CD4-positive, alpha-beta memory T cell (primary cell): Measurements from ENCODE around the gene ELOVL6. TPM values are rescaled to one million over a fixed set of nuclear protein-coding genes. Genes with fewer than 3 reads are reported as not detected.

Source experiments
- CTCF ChIA-PET: fragments of 350-600 bp; sonication (Branson Sonifier 250); formaldehyde crosslinking; loops from one replicate; lab custom pipeline; 2021; ENCODE audit warnings: inconsistent platforms; ENCODE audit not compliant: partially characterized antibody; lab: Charles Lee
- POLR2A ChIA-PET: fragments of 350-600 bp; sonication (Branson Sonifier 250); formaldehyde crosslinking; loops from one replicate; lab custom pipeline; 2021; ENCODE audit not compliant: partially characterized antibody; lab: Charles Lee
- DNase-seq, 5 donors: peaks; one replicate each; pipeline versions ENCODE4 v3.0.0 to v3.0.0-alpha.2; 2020 to 2022; ENCODE audit warnings: mixed read lengths in 1 of 5
- H3K27ac ChIP-seq: one replicate; pipeline ENCODE4 v1.7.0; 2013; ENCODE audit warnings: low read depth, low read length
- H3K27me3 ChIP-seq: 2 replicates; pipeline ENCODE4 v1.7.0; 2013; ENCODE audit warnings: mild to moderate bottlenecking, low read length, moderate library complexity; ENCODE audit not compliant: insufficient read depth
- H3K36me3 ChIP-seq: 2 replicates; pipeline ENCODE4 v1.7.0; 2013; ENCODE audit warnings: mild to moderate bottlenecking, low read length, moderate library complexity; ENCODE audit not compliant: insufficient read depth
- H3K4me1 ChIP-seq: 2 replicates; pipeline ENCODE4 v1.7.0; 2013; ENCODE audit warnings: mild to moderate bottlenecking, low read length, moderate library complexity; ENCODE audit not compliant: insufficient read depth
- H3K4me3 ChIP-seq, 2 donors: one replicate each; pipeline ENCODE4 v1.7.0; 2013; ENCODE audit warnings: low read length in 2 of 2, mild to moderate bottlenecking in 1 of 2
- H3K9me3 ChIP-seq, 2 donors: one replicate each; pipeline ENCODE4 v1.7.0; 2013; ENCODE audit warnings: low read length in 2 of 2, control low read depth in 1 of 2; ENCODE audit not compliant: control insufficient read depth in 1 of 2
- H3K27ac Mint-ChIP-seq, 7 donors: one replicate each; pipeline ENCODE4 v1.8.0; 2020 to 2021; ENCODE audit warnings: mixed read lengths in 7 of 7, mild to moderate bottlenecking in 6 of 7, inconsistent platforms in 3 of 7, moderate library complexity in 3 of 7
- H3K27me3 Mint-ChIP-seq, 2 donors: one replicate each; pipeline ENCODE4 v1.8.0; 2020 to 2021; ENCODE audit warnings: mixed read lengths in 2 of 2
- H3K36me3 Mint-ChIP-seq, 2 donors: one replicate each; pipeline ENCODE4 v1.8.0; 2020 to 2021; ENCODE audit warnings: mixed read lengths in 2 of 2, inconsistent platforms in 1 of 2, mild to moderate bottlenecking in 1 of 2
- H3K4me1 Mint-ChIP-seq, 4 donors: one replicate each; pipeline ENCODE4 v1.8.0; 2020 to 2021; ENCODE audit warnings: mixed read lengths in 4 of 4, mild to moderate bottlenecking in 1 of 4
- H3K4me3 Mint-ChIP-seq, 8 donors: one replicate each; pipeline ENCODE4 v1.8.0; 2020 to 2021; ENCODE audit warnings: mixed read lengths in 8 of 8, mild to moderate bottlenecking in 7 of 8, moderate library complexity in 6 of 8, inconsistent platforms in 3 of 8
- H3K9me3 Mint-ChIP-seq, 8 donors: one replicate each; pipeline ENCODE4 v1.8.0; 2020 to 2021; ENCODE audit warnings: mixed read lengths in 8 of 8, mild to moderate bottlenecking in 5 of 8, inconsistent platforms in 3 of 8, moderate library complexity in 1 of 8
- intact Hi-C: fragments of 100-400 bp; cut with micrococcal nuclease; formaldehyde crosslinking; loops from one replicate; pipeline ENCODE4 v1.15.1; 2023
- polyA plus RNA-seq, 2 donors: library from polyadenylated mRNA; unstranded; fragments of 300-500 nt; fragmentation: Illumina TruSeq; gene quantifications; one replicate each; pipeline ENCODE4 v1.2.3, GENCODE V29; 2021
- total RNA-seq, 2 experiments: library from RNA; stranded (reverse); gene quantifications; one replicate each; pipeline ENCODE4 v1.2.3, GENCODE V29; 2021

ELOVL6 gene
- total and polyA plus RNA-seq, 4 experiments from 2014 or later: 1.1 to 3.4 (median 2.3) TPM

DNA sequence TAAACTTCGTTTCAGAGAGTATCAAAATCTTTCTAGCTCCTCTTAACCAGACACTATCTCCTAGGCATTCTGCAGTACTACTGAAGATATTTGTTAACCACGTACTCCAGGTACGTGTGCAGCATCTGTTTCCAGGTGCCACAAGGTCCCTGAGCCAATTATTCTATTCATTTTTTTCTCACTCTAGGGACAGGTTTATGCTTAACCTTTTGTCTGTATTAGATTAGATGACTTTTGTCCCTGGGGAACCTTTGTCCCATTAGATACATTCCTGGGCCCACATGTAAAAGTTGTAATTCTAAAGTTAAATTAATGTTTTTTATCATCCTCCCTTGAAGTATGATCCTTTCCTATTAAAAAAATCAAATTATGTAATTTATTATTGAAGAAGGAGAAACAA lies 16.5 kb downstream of the ELOVL6 start:
- peaks cover 0 to 5% (median 2%) of the 10 kb centered on the region in 4 donors for H3K4me1 Mint-ChIP-seq
- H3K36me3 ChIP-seq: no peaks in the 10 kb centered on the region
- intact Hi-C loops: no loop called here
- no peak for DNase-seq
- no peaks in the 10 kb centered on the region for H3K27me3 Mint-ChIP-seq
- no peaks in the 10 kb centered on the region for H3K9me3 Mint-ChIP-seq
- H3K4me3 ChIP-seq: no peak overlapping the region
- H3K27ac ChIP-seq: no peak overlapping the region
- POLR2A ChIA-PET: no interaction called here
- CTCF ChIA-PET: no interaction called here
- H3K27me3 ChIP-seq: no peaks in the 10 kb centered on the region
- no peaks in the 10 kb centered on the region for H3K9me3 ChIP-seq
- peaks cover 2 to 5% of the 10 kb centered on the region in 2 donors for H3K36me3 Mint-ChIP-seq
- no peaks in the 10 kb centered on the region for H3K4me1 ChIP-seq
- H3K27ac Mint-ChIP-seq: no peak overlapping the region
- H3K4me3 Mint-ChIP-seq: no peak overlapping the region

GRCh38 chr4:110175634-110176033 lies 22.8 kb downstream of the ELOVL6 start:
- Mint-ChIP-seq H3K36me3 (no peaks in the 10 kb centered on the region), H3K27ac (no peak overlapping the region), H3K4me1 (no peaks in the 10 kb centered on the region), H3K9me3 (no peaks in the 10 kb centered on the region), H3K4me3 (no peak overlapping the region), H3K27me3 (no peaks in the 10 kb centered on the region)
- H3K36me3 ChIP-seq: no peaks in the 10 kb centered on the region
- POLR2A ChIA-PET: no interaction called here
- H3K27me3 ChIP-seq: no peaks in the 10 kb centered on the region
- H3K27ac ChIP-seq: no peak overlapping the region
- H3K4me3 ChIP-seq: no peak overlapping the region
- intact Hi-C loops: no loop called here
- H3K9me3 ChIP-seq: no peaks in the 10 kb centered on the region
- no peaks in the 10 kb centered on the region for H3K4me1 ChIP-seq
- no peak for DNase-seq
- CTCF ChIA-PET: no interaction called here

GRCh38 chr4:110172972-110173371 lies 25.4 kb downstream of the ELOVL6 start:
- H3K36me3 Mint-ChIP-seq: no peaks in the 10 kb centered on the region
- H3K36me3 ChIP-seq: no peaks in the 10 kb centered on the region
- CTCF ChIA-PET: no interaction called here
- POLR2A ChIA-PET: no interaction called here
- no peak overlapping the region for H3K27ac ChIP-seq
- no peak overlapping the region for H3K27ac Mint-ChIP-seq
- no peaks in the 10 kb centered on the region for H3K4me1 Mint-ChIP-seq
- H3K27me3 ChIP-seq: no peaks in the 10 kb centered on the region
- no peak overlapping the region for H3K4me3 ChIP-seq
- no peaks in the 10 kb centered on the region for H3K9me3 Mint-ChIP-seq
- no peak for DNase-seq
- H3K27me3 Mint-ChIP-seq: no peaks in the 10 kb centered on the region
- H3K4me3 Mint-ChIP-seq: no peak overlapping the region
- intact Hi-C loops: no loop called here
- H3K9me3 ChIP-seq: no peaks in the 10 kb centered on the region
- H3K4me1 ChIP-seq: no peaks in the 10 kb centered on the region

GRCh38 chr4:110171971-110172370 lies 26.4 kb downstream of the ELOVL6 start:
- H3K27me3 Mint-ChIP-seq: no peaks in the 10 kb centered on the region
- Histone ChIP-seq H3K36me3 (no peaks in the 10 kb centered on the region), H3K27ac (no peak overlapping the region), H3K4me1 (no peaks in the 10 kb centered on the region), H3K4me3 (no peak overlapping the region), H3K9me3 (no peaks in the 10 kb centered on the region), H3K27me3 (no peaks in the 10 kb centered on the region)
- H3K9me3 Mint-ChIP-seq: no peaks in the 10 kb centered on the region
- intact Hi-C loops: no loop called here
- H3K4me3 Mint-ChIP-seq: no peak overlapping the region
- CTCF ChIA-PET: interaction anchor here (0.9 kb wide), 1 partner anchor 18 kb away, joined by 4 read pairs; no protein-coding TSS in a partner anchor
- peaks cover 0 to 3% (median under 1%) of the 10 kb centered on the region in 4 donors for H3K4me1 Mint-ChIP-seq
- H3K27ac Mint-ChIP-seq: peak overlapping the region in 1 of 7 donors; percentile 35
- H3K36me3 Mint-ChIP-seq: no peaks in the 10 kb centered on the region
- no peak for DNase-seq
- POLR2A ChIA-PET: no interaction called here

GRCh38 chr4:110170861-110171260 lies 27.6 kb downstream of the ELOVL6 start:
- Histone ChIP-seq H3K9me3 (no peaks in the 10 kb centered on the region), H3K27ac (no peak overlapping the region), H3K27me3 (no peaks in the 10 kb centered on the region), H3K4me1 (peaks cover 9% of the 10 kb centered on the region), H3K4me3 (no peak overlapping the region), H3K36me3 (no peaks in the 10 kb centered on the region)
- CTCF ChIA-PET: interaction anchor here (0.9 to 1.0 kb wide), 2 partner anchors 10 to 19 kb away, joined by 4 to 5 read pairs; no protein-coding TSS in a partner anchor
- H3K4me1 Mint-ChIP-seq: peaks cover 3 to 14% (median 8%) of the 10 kb centered on the region in 4 donors
- no peak overlapping the region for H3K4me3 Mint-ChIP-seq
- H3K27me3 Mint-ChIP-seq: no peaks in the 10 kb centered on the region
- DNase-seq: no peak
- no peaks in the 10 kb centered on the region for H3K36me3 Mint-ChIP-seq
- intact Hi-C loops: no loop called here
- POLR2A ChIA-PET: no interaction called here
- no peak overlapping the region for H3K27ac Mint-ChIP-seq
- no peaks in the 10 kb centered on the region for H3K9me3 Mint-ChIP-seq

- DNase-seq: peak; percentile 55 to 77 (median 65)
- Mint-ChIP-seq H3K4me1 (peaks cover 23 to 40% (median 33%) of the 10 kb centered on the region in 4 donors), H3K9me3 (peaks cover 0 to 4% (median 1%) of the 10 kb centered on the region in 8 donors), H3K4me3 (peak overlapping the region; percentile 52 to 92 (median 71)), H3K27ac (peak overlapping the region; percentile 81 to 98 (median 93)), H3K36me3 (peaks cover 2% of the 10 kb centered on the region in 2 donors), H3K27me3 (no peaks in the 10 kb centered on the region)
- Histone ChIP-seq H3K27me3 (no peaks in the 10 kb centered on the region), H3K4me3 (peak overlapping the region in 1 of 2 donors; percentile 9), H3K36me3 (no peaks in the 10 kb centered on the region), H3K9me3 (no peaks in the 10 kb centered on the region), H3K4me1 (peaks cover 30% of the 10 kb centered on the region), H3K27ac (peak overlapping the region; percentile 29)
- intact Hi-C loops: loop anchor here (1.0 kb wide), 1 partner anchor 32 kb away; no protein-coding TSS in a partner anchor
- ChIA-PET POLR2A (interaction anchor here (0.8 to 3.0 kb wide), 7 partner anchors 15 to 116 kb away, joined by 3 to 80 read pairs (median 3); partner anchors contain the start of gene ELOVL6), CTCF (interaction anchor here (0.6 to 3.0 kb wide), 8 partner anchors 12 to 351 kb away, joined by 3 to 24 read pairs (median 4); no protein-coding TSS in a partner anchor)
These were observed 32.8 kb downstream of the ELOVL6 start for GRCh38 chr4:110165382-110166286.

DNA sequence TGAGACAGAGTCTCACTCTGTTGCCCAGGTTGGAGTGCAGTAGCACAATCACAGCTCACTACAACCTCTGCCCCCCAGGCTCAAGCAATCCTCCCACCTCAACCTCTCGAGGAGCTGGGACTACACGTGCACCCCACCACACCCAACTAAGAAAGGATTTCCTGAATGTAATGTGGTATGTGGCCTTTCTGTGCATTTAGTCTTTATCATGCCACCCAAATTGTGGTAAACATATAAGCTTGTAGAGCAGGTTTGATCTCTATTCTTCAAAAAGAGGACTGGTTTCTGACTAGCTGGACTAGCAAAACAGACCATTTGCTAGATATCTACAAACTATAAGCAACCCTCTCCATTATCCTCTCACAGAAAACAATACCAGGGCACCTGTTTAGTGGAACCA lies 33.6 kb downstream of the ELOVL6 start:
- intact Hi-C loops: loop anchor here (1.0 kb wide), 1 partner anchor 32 kb away; no protein-coding TSS in a partner anchor
- H3K27ac ChIP-seq: peak overlapping the region; percentile 29
- ChIA-PET POLR2A (interaction anchor here (0.9 to 3.0 kb wide), 6 partner anchors 16 to 116 kb away, joined by 3 to 80 read pairs (median 3); partner anchors contain the start of gene ELOVL6), CTCF (interaction anchor here (0.7 to 3.0 kb wide), 7 partner anchors 11 to 166 kb away, joined by 3 to 24 read pairs (median 4); no protein-coding TSS in a partner anchor)
- Mint-ChIP-seq H3K4me3 (peak overlapping the region in 7 of 8 donors; percentile 60 to 92 (median 72)), H3K36me3 (peaks cover 2% of the 10 kb centered on the region in 2 donors), H3K27ac (peak overlapping the region; percentile 81 to 98 (median 93)), H3K9me3 (peaks cover 0 to 4% (median 1%) of the 10 kb centered on the region in 8 donors), H3K4me1 (peaks cover 23 to 40% (median 33%) of the 10 kb centered on the region in 4 donors), H3K27me3 (no peaks in the 10 kb centered on the region)
- DNase-seq: peak in 4 of 5 donors; percentile 1 to 31 (median 17)
- no peaks in the 10 kb centered on the region for H3K9me3 ChIP-seq
- no peaks in the 10 kb centered on the region for H3K36me3 ChIP-seq
- no peaks in the 10 kb centered on the region for H3K27me3 ChIP-seq
- peaks cover 30% of the 10 kb centered on the region for H3K4me1 ChIP-seq
- H3K4me3 ChIP-seq: peak overlapping the region in 1 of 2 donors; percentile 9
